AG04450 (cell line): ENCODE measurements around the gene TRPM3. TPM values are rescaled to one million over a fixed set of nuclear protein-coding genes. Genes with fewer than 3 reads are reported as not detected.

Source experiments
- CTCF ChIA-PET: fragments of 300-600, 350-600 bp; formaldehyde crosslinking; extraction: SDS; loops from one replicate; lab custom pipeline; 2022; ENCODE audit warnings: antibody characterized with exemption, inconsistent platforms; lab: Charles Lee
- POLR2A ChIA-PET: fragments of 350-600 bp; formaldehyde crosslinking; extraction: SDS; loops from one replicate; lab custom pipeline; 2021; ENCODE audit warnings: antibody characterized with exemption, inconsistent platforms; lab: Yijun Ruan, JAX
- DNase-seq: peaks from one replicate; pipeline ENCODE4 v3.0.0-alpha.2; 2011; ENCODE audit warnings: low read depth, low spot score
- H3K27ac ChIP-seq: one replicate; pipeline ENCODE4 v1.5.1; 2012; ENCODE audit warnings: low read depth, low read length, control low read depth
- H3K27me3 ChIP-seq: one replicate; pipeline ENCODE4 v1.6.0; 2012; ENCODE audit warnings: low read length; ENCODE audit not compliant: control insufficient read depth, insufficient read depth
- H3K4me3 ChIP-seq: 2 replicates; pipeline ENCODE4 v1.5.1; 2011; ENCODE audit warnings: mild to moderate bottlenecking, low read depth, low read length, control low read depth
- H3K9me3 ChIP-seq: 2 replicates; pipeline ENCODE4 v1.5.1; 2012; ENCODE audit warnings: low read length; ENCODE audit not compliant: control insufficient read depth, insufficient read depth
- CTCF ChIP-seq: IDR thresholded peaks from 2 replicates; pipeline ENCODE4 v1.5.1; 2011; ENCODE audit warnings: low read depth, low read length, control low read depth, inconsistent platforms
- polyA plus RNA-seq: library from polyadenylated mRNA; depleted of rRNA; stranded (reverse); fragments of >200 nt; gene quantifications from 2 replicates; pipeline ENCODE4 v1.2.3, GENCODE V29; 2011

TRPM3 gene
- polyA plus RNA-seq, 1 experiment, result 0.01 TPM

DNA sequence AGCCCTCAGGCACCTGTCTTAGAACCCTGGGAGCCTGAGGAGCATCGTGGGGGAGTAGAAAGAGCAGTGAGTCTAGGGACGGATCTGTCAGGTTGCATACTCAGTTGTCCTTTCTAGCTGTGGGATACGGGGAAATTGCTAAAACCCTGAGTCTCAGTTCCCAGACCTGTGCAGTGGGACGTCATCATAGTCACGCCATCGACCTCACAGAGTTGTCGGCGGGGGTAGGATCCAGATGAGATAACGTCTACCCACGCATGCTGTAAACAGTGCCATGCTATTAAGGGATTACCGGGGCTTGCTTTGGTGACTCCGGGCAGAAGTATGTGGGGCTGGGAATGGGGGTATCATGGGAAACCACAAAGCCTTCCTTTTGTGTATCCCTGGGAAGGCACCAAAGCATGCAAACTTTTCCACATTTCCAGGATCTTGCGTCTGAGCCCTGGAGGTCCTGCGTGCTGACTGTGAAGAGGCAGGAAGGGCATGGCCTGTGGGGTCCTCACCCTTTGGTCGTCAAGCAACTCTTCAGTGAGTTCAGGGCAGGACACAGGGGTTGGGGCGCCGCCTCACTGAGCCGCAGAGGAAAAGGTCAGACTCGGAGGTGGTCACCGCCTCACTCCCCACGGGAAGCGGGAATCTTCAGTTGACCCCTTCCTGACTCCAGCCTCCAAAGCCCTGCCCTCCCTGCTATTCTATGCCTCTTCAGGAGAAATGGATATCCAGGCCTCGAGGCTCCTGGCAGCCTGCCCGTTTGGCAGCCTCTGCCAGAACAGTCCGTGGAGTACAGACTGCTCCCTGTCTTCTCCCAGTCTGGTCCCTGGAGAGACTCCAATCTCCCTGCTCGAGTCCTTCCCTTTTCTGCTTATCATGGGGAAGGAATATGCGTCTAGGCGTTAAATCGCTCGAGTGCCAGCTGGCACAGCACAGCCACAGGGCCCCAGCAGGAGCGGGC, 520.1 kb downstream of the TRPM3 start:
- no peaks in the 10 kb centered on the region for H3K27me3 ChIP-seq

GRCh38 chr9:70600506-70600905, 520.9 kb downstream of the TRPM3 start:
- Histone ChIP-seq H3K4me3 (no peak overlapping the region), H3K27ac (peak overlapping the region; percentile 99), H3K9me3 (no peaks in the 10 kb centered on the region), H3K27me3 (no peaks in the 10 kb centered on the region)
- POLR2A ChIA-PET, result interaction anchor here (0.6 to 3.4 kb wide), 6 partner anchors 10 to 194 kb away, joined by 3 to 73 read pairs (median 3); no protein-coding TSS in a partner anchor
- CTCF ChIA-PET, result interaction anchor here (0.6 to 5.1 kb wide), 4 partner anchors 25 to 259 kb away, joined by 3 to 126 read pairs (median 4); no protein-coding TSS in a partner anchor
- TF ChIP-seq CTCF, result peak; percentile 26; the same call in 1 of the 2 replicates
- DNase-seq, result peak; percentile 62

More for the DNA sequence above, 520.1 kb downstream of the TRPM3 start:
- ChIA-PET CTCF (interaction anchor here (0.6 to 5.1 kb wide), 36 partner anchors 8 to 648 kb away, joined by 3 to 126 read pairs (median 6); partner anchors contain the start of gene KLF9), POLR2A (interaction anchor here (0.6 to 3.4 kb wide), 7 partner anchors 27 to 267 kb away, joined by 3 to 73 read pairs (median 5); no protein-coding TSS in a partner anchor)
- H3K27ac ChIP-seq, result peak overlapping the region; percentile 99
- no peak for TF ChIP-seq CTCF
- no peaks in the 10 kb centered on the region for H3K9me3 ChIP-seq
- DNase-seq, result peak; percentile 97
- H3K4me3 ChIP-seq, result peak overlapping the region; percentile 44

DNA sequence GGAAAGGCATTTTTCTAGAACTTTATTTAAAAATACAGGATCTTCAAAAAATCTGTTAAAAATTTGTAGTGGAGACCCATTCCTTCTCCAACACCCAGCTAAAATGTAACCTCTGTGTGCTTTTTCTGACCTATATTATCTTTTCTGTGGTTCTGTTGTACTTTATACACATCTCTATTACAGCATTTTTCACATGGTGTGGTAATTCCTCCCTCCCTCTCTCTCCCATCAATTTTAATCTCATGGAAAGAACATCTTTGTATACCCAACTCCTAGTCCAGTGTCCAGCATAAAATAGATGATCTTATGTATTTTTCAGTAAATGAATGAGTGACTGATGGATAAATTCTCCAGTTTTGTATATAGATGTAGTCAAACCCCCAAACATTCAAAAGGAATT, 523.5 kb downstream of the TRPM3 start:
- Histone ChIP-seq H3K4me3 (no peak overlapping the region), H3K9me3 (no peaks in the 10 kb centered on the region), H3K27me3 (no peaks in the 10 kb centered on the region), H3K27ac (no peak overlapping the region)
- TF ChIP-seq CTCF, result no peak
- POLR2A ChIA-PET, result no interaction called here
- DNase-seq, result no peak
- CTCF ChIA-PET, result interaction anchor here (1.7 kb wide), 1 partner anchor 258 kb away, joined by 9 read pairs; no protein-coding TSS in a partner anchor

- POLR2A ChIA-PET, result no interaction called here
- CTCF ChIA-PET, result no interaction called here
- Histone ChIP-seq H3K9me3 (no peaks in the 10 kb centered on the region), H3K27ac (no peak overlapping the region), H3K4me3 (no peak overlapping the region), H3K27me3 (no peaks in the 10 kb centered on the region)
- DNase-seq, result no peak
- TF ChIP-seq CTCF, result no peak
Observed at GRCh38 chr9:70595211-70595610, 526.2 kb downstream of the TRPM3 start.
